Measurements from ENCODE around the gene MT1F.

MT1F gene

DNA sequence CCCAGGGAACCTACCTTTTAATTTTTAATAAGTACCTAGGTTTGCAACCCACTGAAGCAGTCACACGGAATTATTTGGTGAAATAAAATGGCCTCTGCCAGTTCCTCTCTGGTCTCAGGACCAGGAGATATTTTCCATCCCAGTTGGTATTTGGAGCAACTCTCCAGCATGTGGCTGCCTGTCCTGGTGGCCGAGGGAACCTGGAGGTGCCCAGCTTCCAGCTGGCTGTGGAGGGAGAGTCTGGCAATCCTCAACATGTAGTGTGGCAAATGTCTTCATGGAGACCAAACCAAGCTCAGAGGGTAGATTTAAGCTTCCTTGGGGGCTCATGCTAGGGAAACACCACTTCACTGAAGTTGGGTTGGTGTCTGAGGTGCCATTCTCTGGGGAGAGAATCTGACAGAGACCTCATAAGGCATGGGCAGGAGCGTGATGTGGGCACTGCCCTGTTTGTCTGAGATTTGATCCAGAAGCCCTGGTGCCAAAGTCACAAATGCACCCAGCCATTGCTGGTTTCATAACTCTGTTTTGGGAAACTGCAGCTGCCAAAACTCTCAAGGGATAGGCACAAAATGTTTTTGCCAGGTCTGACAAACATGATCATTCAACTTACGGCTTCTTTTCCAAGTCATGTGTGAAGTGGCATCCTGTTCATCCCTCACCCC, 27.3 kb downstream of the MT1F start:
- in situ Hi-C loops (cut with MboI; ENCODE audit: low pct_unique_long_range_greater_than_20kb, low sequenced_read_pairs) = no loop called here
- no peak for DNase-seq

GRCh38 chr16:56686758-56687157, 29.0 kb downstream of the MT1F start:
- in situ Hi-C loops (cut with MboI; ENCODE audit: low pct_unique_long_range_greater_than_20kb, low sequenced_read_pairs) = no loop called here
- no peak for DNase-seq

DNA sequence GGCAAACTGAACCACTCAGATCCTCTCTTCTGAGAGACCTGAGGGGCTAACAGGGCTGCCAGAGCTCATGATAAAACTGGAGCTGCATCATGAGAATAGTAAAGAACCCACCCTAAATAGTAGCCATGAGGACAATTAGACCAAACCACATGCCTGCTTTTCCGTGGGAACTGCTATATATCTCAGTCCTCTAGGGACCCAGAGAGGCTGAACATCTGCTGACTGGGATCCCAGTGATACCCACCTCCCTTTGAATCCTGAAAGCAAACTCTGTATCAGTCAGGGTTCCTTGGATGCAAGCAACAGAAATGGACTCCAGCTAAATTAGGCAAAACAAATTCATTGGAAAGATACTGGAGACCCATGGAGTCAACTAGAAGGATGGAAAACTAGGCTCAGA, 31.0 kb downstream of the MT1F start:
- no peak for DNase-seq
- in situ Hi-C loops (cut with MboI; ENCODE audit: low pct_unique_long_range_greater_than_20kb, low sequenced_read_pairs) = no loop called here

GRCh38 chr16:56689171-56689570, 31.4 kb downstream of the MT1F start:
- no peak for DNase-seq
- in situ Hi-C loops (cut with MboI; ENCODE audit: low pct_unique_long_range_greater_than_20kb, low sequenced_read_pairs) = no loop called here

DNA sequence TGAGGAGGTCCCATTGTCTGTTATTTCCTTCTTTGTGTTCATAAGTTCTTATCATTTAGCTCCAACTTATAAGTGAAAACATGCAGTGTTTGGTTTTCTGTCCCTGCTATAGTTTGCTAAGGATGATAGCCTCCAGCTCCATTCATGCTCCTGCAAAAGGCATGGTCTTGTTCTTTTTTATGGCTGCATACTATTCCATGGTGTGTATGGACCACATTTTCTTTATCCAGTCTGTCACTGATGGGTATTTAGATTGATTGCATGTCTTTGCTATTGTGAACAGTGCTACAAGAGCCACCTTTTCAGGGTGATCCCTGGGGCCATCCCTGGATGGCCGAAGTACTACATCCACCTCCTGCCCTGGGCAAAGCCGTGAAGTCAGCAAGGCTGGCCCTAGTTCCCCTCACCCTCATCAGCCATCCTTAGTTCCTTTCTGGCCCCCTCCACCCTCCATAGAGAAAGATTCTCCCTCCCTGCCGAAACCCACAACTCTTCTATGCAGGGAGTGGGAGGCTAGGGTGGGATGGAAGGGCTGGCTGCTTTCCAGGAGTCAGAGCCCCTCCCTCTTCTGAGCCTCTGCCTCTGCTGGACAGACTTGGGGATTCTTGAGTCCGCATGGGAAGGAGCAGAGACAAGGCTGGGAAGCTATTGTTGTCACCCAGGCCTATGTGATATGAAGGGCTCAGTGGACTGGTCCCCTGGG, 32.8 kb downstream of the MT1F start:
- in situ Hi-C loops (cut with MboI; ENCODE audit: low pct_unique_long_range_greater_than_20kb, low sequenced_read_pairs) = no loop called here
- DNase-seq = no peak

GRCh38 chr16:56691885-56692284, 34.1 kb downstream of the MT1F start:
- in situ Hi-C loops (cut with MboI; ENCODE audit: low pct_unique_long_range_greater_than_20kb, low sequenced_read_pairs) = no loop called here

GRCh38 chr16:56695246-56695645, 37.5 kb downstream of the MT1F start:
- in situ Hi-C loops (cut with MboI; ENCODE audit: low pct_unique_long_range_greater_than_20kb, low sequenced_read_pairs) = no loop called here
- DNase-seq = no peak

More at GRCh38 chr16:56691885-56692284, 34.1 kb downstream of the MT1F start:
- DNase-seq = no peak

- DNase-seq = no peak
- in situ Hi-C loops (cut with MboI; ENCODE audit: low pct_unique_long_range_greater_than_20kb, low sequenced_read_pairs) = no loop called here
These were observed 39.8 kb downstream of the MT1F start for GRCh38 chr16:56697456-56698155.

DNA sequence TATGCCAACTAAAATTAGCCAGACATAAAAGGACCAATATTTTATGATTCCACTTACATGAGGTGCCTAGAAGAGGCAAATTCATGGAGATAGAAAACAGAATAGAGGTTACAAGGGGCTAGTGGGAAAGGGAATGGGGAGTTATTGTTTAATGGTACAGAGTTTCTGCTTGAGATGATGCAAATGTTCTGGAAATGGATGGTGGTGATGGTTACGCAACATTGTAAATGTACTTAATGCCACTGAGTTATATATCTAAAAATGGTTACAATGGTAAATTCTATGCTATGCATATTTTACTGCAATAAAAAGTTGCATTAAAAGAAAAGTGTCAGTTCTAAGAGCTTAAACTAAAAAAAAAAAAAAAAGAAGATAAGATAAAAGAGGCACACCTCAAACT, 42.4 kb downstream of the MT1F start:
- in situ Hi-C loops (cut with MboI; ENCODE audit: low pct_unique_long_range_greater_than_20kb, low sequenced_read_pairs) = no loop called here
- DNase-seq = no peak

DNA sequence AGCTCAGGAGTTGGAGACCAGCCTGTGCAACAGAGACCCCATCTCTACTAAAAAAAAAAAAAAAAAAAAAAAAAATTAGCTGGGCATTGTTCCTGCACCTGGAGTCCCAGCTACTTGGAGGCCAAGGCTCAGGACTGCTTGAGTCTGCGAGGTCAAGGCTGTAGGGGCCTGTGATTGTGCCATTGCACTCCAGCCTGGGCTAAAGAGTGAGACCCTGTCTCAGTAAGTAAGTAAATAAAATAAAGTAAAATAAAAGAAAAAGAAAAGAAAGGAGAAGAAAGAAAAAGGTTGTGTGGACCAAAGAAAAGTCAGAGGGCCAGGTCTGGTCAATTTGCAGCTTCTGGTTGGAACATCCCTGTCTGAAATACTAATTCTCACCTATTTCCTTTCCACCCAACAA, 42.9 kb downstream of the MT1F start:
- in situ Hi-C loops (cut with MboI; ENCODE audit: low pct_unique_long_range_greater_than_20kb, low sequenced_read_pairs) = no loop called here
- no peak for DNase-seq

DNA sequence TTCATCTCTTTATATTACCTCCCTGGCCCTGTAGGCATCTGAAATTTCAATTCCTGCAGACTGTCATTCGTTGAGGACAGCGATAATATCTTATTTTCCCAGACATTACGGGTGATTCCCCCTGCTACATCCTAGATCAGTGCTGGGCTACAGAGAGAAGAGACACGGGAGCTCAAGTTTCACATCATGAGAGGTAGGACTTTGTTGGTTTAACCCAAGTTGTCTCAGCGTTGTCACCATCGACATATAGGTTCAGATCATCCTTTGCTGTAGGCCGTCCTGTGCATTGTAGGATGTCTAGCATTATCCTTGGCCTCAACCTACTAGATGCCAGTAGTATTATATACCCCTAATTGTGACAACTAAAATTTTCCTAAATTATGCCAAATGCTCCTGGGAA, 43.8 kb downstream of the MT1F start:
- in situ Hi-C loops (cut with MboI; ENCODE audit: low pct_unique_long_range_greater_than_20kb, low sequenced_read_pairs) = no loop called here
- no peak for DNase-seq

GRCh38 chr16:56702836-56703235, 45.1 kb downstream of the MT1F start:
- DNase-seq = no peak
- in situ Hi-C loops (cut with MboI; ENCODE audit: low pct_unique_long_range_greater_than_20kb, low sequenced_read_pairs) = no loop called here
